ENCODE measurements around the gene INHBB.

The INHBB gene

DNA sequence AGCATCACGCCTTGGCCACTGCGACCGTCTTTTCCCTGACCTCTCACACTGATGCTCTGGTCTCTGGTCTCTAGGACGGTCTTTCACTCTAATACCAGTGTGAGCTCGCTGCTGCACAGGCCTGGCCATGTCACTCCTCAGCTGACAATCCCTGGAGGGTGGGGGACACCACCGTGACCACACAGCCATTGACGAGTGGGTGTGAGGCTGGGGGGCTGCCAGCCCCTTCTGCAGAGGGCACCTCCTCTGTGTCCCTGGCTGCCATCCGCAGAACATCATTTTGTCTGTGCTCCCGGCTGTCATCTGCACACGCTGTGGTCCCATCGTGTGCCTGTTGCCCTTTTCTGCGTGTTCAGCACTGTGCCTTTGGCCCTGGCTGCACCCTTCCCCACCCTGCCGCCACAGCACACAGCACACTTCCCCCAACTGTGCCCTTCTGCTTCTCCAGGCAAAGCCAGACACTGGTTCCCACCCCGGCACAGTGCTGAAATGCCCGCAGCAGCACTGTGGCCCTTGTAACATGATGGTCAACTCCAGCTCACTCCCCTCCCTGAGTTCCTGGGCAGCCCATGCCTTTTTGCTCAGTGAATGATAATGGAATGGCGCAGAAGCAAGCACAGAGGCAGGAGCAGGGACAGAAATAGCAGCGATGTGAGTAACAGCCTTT, 30.4 kb upstream of the INHBB start:
- TF ChIP-seq, protein P1, sequence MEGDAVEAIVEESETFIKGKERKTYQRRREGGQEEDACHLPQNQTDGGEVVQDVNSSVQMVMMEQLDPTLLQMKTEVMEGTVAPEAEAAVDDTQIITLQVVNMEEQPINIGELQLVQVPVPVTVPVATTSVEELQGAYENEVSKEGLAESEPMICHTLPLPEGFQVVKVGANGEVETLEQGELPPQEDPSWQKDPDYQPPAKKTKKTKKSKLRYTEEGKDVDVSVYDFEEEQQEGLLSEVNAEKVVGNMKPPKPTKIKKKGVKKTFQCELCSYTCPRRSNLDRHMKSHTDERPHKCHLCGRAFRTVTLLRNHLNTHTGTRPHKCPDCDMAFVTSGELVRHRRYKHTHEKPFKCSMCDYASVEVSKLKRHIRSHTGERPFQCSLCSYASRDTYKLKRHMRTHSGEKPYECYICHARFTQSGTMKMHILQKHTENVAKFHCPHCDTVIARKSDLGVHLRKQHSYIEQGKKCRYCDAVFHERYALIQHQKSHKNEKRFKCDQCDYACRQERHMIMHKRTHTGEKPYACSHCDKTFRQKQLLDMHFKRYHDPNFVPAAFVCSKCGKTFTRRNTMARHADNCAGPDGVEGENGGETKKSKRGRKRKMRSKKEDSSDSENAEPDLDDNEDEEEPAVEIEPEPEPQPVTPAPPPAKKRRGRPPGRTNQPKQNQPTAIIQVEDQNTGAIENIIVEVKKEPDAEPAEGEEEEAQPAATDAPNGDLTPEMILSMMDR (IDR thresholded peaks at IDR 0.05; ENCODE audit: borderline replicate concordance, control extremely low read depth, extremely low read depth, insufficient read depth, missing control alignments) = no peak
- in situ Hi-C loops (cut with MboI; ENCODE audit: low sequenced_read_pairs, unreplicated experiment) = no loop called here
- DNase-seq (ENCODE audit: low spot score) = no peak

DNA sequence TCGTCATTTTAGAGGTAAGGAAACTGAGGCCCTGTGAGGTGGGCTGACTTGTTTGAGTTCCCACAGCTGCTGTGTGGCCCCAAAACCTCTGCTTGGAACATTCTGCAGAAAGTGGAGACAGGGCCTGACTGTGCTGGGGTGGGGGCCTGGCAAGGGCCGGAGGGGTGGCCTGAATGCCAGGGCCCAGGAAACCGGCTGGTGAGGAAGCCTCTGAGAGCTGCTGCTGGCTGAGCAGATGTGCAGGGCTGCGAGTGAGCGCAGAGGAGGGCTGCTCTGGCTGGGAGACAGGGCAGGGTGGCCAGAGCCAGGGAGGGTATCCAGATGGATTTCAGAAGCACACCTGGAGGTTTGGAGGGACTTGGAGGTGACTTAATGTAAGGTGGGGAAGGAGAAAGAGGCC, 29.9 kb upstream of the INHBB start:
- DNase-seq (ENCODE audit: low spot score) = no peak
- in situ Hi-C loops (cut with MboI; ENCODE audit: low sequenced_read_pairs, unreplicated experiment) = no loop called here

DNA sequence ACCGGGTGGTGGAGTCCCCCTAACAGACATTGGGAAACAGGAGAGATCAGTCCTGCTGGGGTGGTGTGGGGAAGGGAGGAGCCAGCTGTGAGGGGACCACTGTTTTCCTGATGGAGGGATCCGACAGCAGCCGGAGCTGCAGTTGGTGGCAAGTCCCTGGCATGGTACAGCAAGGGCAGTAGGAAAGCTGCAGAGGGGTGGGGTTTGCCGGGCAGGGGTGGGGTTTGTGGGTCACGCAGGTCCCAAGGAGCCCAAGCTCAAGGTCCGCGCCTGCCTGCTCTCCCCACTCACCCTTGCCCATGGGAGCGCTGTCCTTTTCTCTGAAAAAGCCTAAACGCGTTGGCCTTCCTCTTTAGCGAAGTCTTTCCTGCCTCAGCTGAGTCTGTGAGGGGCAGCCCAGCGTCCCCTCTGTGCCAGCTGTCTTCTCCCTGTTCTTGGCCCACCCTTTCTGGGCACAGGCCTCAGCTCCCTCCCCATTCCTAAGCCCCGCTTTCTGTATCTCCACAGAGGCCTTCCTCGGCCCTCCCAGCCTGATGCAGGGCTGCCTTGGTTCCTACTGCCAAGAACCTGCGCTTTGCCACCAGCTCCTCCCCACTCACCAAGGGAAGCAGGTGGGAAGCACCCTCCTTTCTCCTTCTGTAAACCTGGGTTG, 29.3 kb upstream of the INHBB start:
- DNase-seq (ENCODE audit: low spot score) = no peak
- in situ Hi-C loops (cut with MboI; ENCODE audit: low sequenced_read_pairs, unreplicated experiment) = no loop called here
- TF ChIP-seq, protein P1 (IDR thresholded peaks at IDR 0.05; ENCODE audit: borderline replicate concordance, control extremely low read depth, extremely low read depth, insufficient read depth, missing control alignments) = no peak

More for the DNA sequence above, 29.9 kb upstream of the INHBB start:
- TF ChIP-seq, protein P1 (IDR thresholded peaks at IDR 0.05; ENCODE audit: borderline replicate concordance, control extremely low read depth, extremely low read depth, insufficient read depth, missing control alignments) = no peak

DNA sequence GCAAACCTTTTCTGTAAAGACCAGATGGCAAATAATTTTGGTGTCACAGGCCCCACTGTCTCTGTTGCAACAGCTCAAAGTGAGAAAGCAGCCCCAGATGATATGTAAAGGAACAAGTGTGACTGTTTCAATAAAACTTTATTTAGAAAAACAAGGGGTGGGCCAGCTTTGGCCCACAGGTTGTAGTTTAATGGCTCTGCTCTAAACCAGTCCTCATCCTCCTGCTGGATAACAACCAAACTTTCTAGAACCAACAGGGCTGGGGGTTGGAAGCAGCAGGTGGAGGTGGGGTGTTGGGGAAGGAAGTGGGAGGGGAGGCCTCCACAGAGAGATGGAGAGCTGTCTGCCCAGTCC, 28.8 kb upstream of the INHBB start:
- TF ChIP-seq, protein P1 (IDR thresholded peaks at IDR 0.05; ENCODE audit: borderline replicate concordance, control extremely low read depth, extremely low read depth, insufficient read depth, missing control alignments) = no peak
- in situ Hi-C loops (cut with MboI; ENCODE audit: low sequenced_read_pairs, unreplicated experiment) = no loop called here
- DNase-seq (ENCODE audit: low spot score) = no peak

DNA sequence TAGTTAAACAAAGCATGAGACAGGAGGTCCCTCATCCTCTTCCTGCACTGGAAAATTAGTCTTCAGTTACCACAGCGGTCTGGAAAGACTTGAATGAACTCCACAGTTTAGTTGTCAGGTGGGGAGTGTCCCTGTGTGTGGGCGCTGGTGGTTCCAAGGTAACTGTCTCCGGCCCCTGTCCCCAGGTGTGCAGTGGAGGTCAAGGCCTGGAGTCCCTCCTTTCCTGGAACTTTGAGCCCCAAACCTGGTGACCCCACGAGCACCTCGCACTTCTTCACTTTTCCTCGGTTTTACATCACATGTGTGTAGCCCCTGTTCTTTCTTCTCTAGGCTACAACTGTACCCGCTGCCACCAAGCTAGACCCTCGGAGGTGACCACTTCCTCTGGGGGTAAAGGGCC, 28.0 kb upstream of the INHBB start:
- no peak for DNase-seq (ENCODE audit: low spot score)
- in situ Hi-C loops (cut with MboI; ENCODE audit: low sequenced_read_pairs, unreplicated experiment) = no loop called here
- TF ChIP-seq, protein P1 (IDR thresholded peaks at IDR 0.05; ENCODE audit: borderline replicate concordance, control extremely low read depth, extremely low read depth, insufficient read depth, missing control alignments) = no peak

DNA sequence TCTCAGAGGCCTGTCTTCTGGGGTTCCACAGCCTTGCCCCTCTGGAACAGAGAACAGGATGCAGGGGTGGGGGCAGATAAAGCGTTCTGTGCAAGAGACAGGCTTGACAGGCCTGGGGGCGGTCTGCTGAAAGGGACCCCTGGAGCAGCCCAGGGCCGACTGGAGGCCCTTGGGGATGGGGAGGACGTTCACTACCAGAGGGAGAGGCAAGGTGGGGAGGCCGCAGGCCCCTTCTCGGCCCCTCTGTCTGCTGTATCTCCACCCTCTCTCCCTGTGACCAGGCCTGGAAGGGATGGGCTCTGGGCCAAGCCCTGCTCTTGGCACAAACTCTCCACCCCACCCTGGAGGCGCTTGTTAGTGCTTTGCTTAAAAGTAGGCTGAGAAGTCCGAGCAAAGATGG, 27.3 kb upstream of the INHBB start:
- TF ChIP-seq, protein P1 (IDR thresholded peaks at IDR 0.05; ENCODE audit: borderline replicate concordance, control extremely low read depth, extremely low read depth, insufficient read depth, missing control alignments) = no peak
- no peak for DNase-seq (ENCODE audit: low spot score)
- in situ Hi-C loops (cut with MboI; ENCODE audit: low sequenced_read_pairs, unreplicated experiment) = no loop called here
